HG03066 (cell line): ENCODE data around the gene EID1.
"Not testable (repeated sequence)": the region's sequence is repeated elsewhere in the genome, so short reads cannot be mapped to it uniquely, and the experiment has no call there.

Source experiments
- ATAC-seq: cut with Tn5 transposase; IDR thresholded peaks from one replicate; pipeline ENCODE4 v1.9.1; 2021; ENCODE audit warnings: low read depth; ENCODE audit not compliant: unreplicated experiment

The EID1 gene

GRCh38 chr15:48877630-48878595, at the start of gene EID1:
EID1 (plus strand) TSS chr15:48878134; CDS start chr15:48878177, 43 bp downstream.
- peak; percentile 96 for ATAC-seq

- ATAC-seq, result no peak
Measured at GRCh38 chr15:48828471-48828870, 49.5 kb upstream of the EID1 start.

GRCh38 chr15:48828906-48829305, 49.0 kb upstream of the EID1 start:
- ATAC-seq, result no peak

- no peak for ATAC-seq
Measured at GRCh38 chr15:48832648-48833047, 45.3 kb upstream of the EID1 start.

GRCh38 chr15:48833526-48834239, 44.3 kb upstream of the EID1 start:
- ATAC-seq, result no peak

GRCh38 chr15:48834756-48835155, 43.2 kb upstream of the EID1 start:
- ATAC-seq, result no peak

GRCh38 chr15:48842501-48842900, 35.4 kb upstream of the EID1 start:
- no peak for ATAC-seq

GRCh38 chr15:48845123-48845522, 32.8 kb upstream of the EID1 start:
- no peak for ATAC-seq

- ATAC-seq, result no peak
Measured at GRCh38 chr15:48850648-48851047, 27.3 kb upstream of the EID1 start.

GRCh38 chr15:48851956-48852355, 26.0 kb upstream of the EID1 start:
- no peak for ATAC-seq

- ATAC-seq, result not testable (repeated sequence)
Measured at GRCh38 chr15:48854434-48854833, 23.5 kb upstream of the EID1 start.

GRCh38 chr15:48855501-48856440, 22.2 kb upstream of the EID1 start:
- no peak for ATAC-seq

GRCh38 chr15:48856942-48857341, 21.0 kb upstream of the EID1 start:
- ATAC-seq, result no peak

GRCh38 chr15:48858401-48858800, 19.5 kb upstream of the EID1 start:
- ATAC-seq, result no peak

GRCh38 chr15:48859426-48859825, 18.5 kb upstream of the EID1 start:
- ATAC-seq, result no peak

- ATAC-seq, result no peak
Measured at GRCh38 chr15:48861813-48862431, 16.0 kb upstream of the EID1 start.

GRCh38 chr15:48862705-48863104, 15.2 kb upstream of the EID1 start:
- ATAC-seq, result no peak

- ATAC-seq, result no peak
Measured at GRCh38 chr15:48865370-48866079, 12.4 kb upstream of the EID1 start.

GRCh38 chr15:48866141-48866563, 11.8 kb upstream of the EID1 start:
- no peak for ATAC-seq
